Measurements from ENCODE around the gene TMEM135. TPM values are rescaled to one million over a fixed set of nuclear protein-coding genes. Genes with fewer than 3 reads are reported as not detected.

Gene TMEM135
- total and polyA plus RNA-seq, 2 donors (not counting 1 experiment from before 2014, with no cell fraction given): 2.7 to 19.5 TPM

DNA sequence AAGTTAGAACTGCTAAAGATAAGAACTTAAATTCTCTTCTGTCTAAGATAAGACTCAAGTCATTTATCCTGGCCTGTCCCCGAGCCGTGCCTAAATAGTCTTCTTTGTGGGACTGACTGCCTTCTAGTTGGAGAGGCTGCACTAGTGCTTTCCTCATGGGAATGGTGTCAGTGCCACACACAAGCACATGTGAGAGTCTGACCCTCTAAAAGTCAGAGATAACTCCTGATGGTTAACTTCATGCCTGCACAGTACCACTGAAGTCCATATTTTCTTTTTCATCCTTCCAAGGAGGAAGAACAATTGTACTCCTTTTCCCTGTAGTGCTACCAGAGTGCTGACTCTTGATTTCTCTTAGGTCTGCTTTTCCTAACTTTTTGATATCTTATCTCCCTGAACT lies 309.7 kb downstream of the TMEM135 start:
- CTCF ChIA-PET: no interaction called here
- intact Hi-C loops (cut with micrococcal nuclease): no loop called here
- POLR2A ChIA-PET: no interaction called here
- Histone ChIP-seq H3K9me3 (ENCODE audit: control extremely low read depth in 1 of 3, control insufficient read depth in 2 of 3, insufficient read depth in 1 of 3, low read length in 2 of 3) (no peaks in the 10 kb centered on the region), H3K4me1 (ENCODE audit: control insufficient read depth in 2 of 2, insufficient read depth in 2 of 2, low read length in 2 of 2) (peaks cover under 1 to 1% of the 10 kb centered on the region in 2 donors), H3K27me3 (replicated peaks in 1 of 4; ENCODE audit: control extremely low read depth in 1 of 4, control insufficient read depth in 3 of 4, insufficient read depth in 4 of 4, low read length in 3 of 4) (peaks cover 0 to 4% (median 2%) of the 10 kb centered on the region in 4 experiments), H3K36me3 (replicated peaks in 1 of 2; ENCODE audit: control extremely low read depth in 1 of 2, control insufficient read depth in 1 of 2, extremely low read depth in 1 of 2, insufficient read depth in 2 of 2, low read length in 1 of 2) (no peaks in the 10 kb centered on the region), H3K4me3 (ENCODE audit: control extremely low read depth in 1 of 5, extremely low read depth in 1 of 5, insufficient read depth in 1 of 5, low read depth in 2 of 5, low read length in 4 of 5) (no peak overlapping the region), H3K9ac (ENCODE audit: low read length) (no peak overlapping the region), H2AFZ (ENCODE audit: insufficient read depth, low read depth, low read length, poor library complexity, severe bottlenecking) (no peak overlapping the region), H3K27ac (ENCODE audit: low read length in 2 of 2) (no peak overlapping the region), H4K20me1 (ENCODE audit: control insufficient read depth, insufficient read depth, low read length, poor library complexity, severe bottlenecking) (no peaks in the 10 kb centered on the region), H3K79me2 (ENCODE audit: control insufficient read depth, insufficient read depth, low read length) (no peaks in the 10 kb centered on the region), H3K4me2 (replicated peaks; ENCODE audit: low read depth, low read length, poor library complexity, severe bottlenecking) (no peak overlapping the region)
- no peak for TF ChIP-seq EZH2 (IDR thresholded peaks at IDR 0.05; ENCODE audit: borderline replicate concordance, insufficient read depth, low read depth, low read length, poor library complexity, severe bottlenecking)
- TF ChIP-seq, protein P1, sequence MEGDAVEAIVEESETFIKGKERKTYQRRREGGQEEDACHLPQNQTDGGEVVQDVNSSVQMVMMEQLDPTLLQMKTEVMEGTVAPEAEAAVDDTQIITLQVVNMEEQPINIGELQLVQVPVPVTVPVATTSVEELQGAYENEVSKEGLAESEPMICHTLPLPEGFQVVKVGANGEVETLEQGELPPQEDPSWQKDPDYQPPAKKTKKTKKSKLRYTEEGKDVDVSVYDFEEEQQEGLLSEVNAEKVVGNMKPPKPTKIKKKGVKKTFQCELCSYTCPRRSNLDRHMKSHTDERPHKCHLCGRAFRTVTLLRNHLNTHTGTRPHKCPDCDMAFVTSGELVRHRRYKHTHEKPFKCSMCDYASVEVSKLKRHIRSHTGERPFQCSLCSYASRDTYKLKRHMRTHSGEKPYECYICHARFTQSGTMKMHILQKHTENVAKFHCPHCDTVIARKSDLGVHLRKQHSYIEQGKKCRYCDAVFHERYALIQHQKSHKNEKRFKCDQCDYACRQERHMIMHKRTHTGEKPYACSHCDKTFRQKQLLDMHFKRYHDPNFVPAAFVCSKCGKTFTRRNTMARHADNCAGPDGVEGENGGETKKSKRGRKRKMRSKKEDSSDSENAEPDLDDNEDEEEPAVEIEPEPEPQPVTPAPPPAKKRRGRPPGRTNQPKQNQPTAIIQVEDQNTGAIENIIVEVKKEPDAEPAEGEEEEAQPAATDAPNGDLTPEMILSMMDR (IDR thresholded peaks at IDR 0.05): no peak
- ATAC-seq (ENCODE audit: low read depth) (no peak), DNase-seq (no peak)
- Mint-ChIP-seq H3K9me3 (ENCODE audit: insufficient read depth) (no peaks in the 10 kb centered on the region), H3K4me1 (peaks cover 6% of the 10 kb centered on the region), H3K27ac (no peak overlapping the region), H3K27me3 (peaks cover 6% of the 10 kb centered on the region), H3K4me3 (no peak overlapping the region)
- WGBS (ENCODE audit: insufficient coverage): 77% methylated on average over 2 of the region's 2 CpGs

DNA sequence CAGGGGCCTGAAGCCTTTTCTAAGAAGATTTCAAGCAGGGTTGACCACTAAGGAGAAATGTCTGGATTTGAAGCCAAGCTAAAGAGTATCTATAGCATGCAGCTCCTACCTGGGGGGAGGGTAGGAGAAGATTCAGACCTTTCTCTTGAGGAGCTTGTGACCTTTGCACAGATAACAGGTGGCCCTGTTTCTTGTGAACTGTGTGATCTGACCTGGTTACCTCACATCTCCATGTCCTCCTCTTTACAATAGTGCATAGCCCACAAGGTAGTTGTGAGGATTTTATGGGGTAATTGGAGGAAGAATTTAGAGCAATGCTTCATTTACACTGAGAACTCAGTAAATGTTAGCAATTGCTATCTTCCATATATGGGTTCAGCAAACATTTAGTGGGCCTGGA lies 310.1 kb downstream of the TMEM135 start:
- TF ChIP-seq EZH2 (IDR thresholded peaks at IDR 0.05; ENCODE audit: borderline replicate concordance, insufficient read depth, low read depth, low read length, poor library complexity, severe bottlenecking): no peak
- TF ChIP-seq, protein P1 (IDR thresholded peaks at IDR 0.05): no peak
- CTCF ChIA-PET: no interaction called here

More for the DNA sequence above, 310.1 kb downstream of the TMEM135 start:
- Histone ChIP-seq H3K4me3 (ENCODE audit: control extremely low read depth in 1 of 5, extremely low read depth in 1 of 5, insufficient read depth in 1 of 5, low read depth in 2 of 5, low read length in 4 of 5) (no peak overlapping the region), H3K9me3 (ENCODE audit: control extremely low read depth in 1 of 3, control insufficient read depth in 2 of 3, insufficient read depth in 1 of 3, low read length in 2 of 3) (no peaks in the 10 kb centered on the region), H3K4me2 (replicated peaks; ENCODE audit: low read depth, low read length, poor library complexity, severe bottlenecking) (no peak overlapping the region), H4K20me1 (ENCODE audit: control insufficient read depth, insufficient read depth, low read length, poor library complexity, severe bottlenecking) (no peaks in the 10 kb centered on the region), H3K27me3 (replicated peaks in 1 of 4; ENCODE audit: control extremely low read depth in 1 of 4, control insufficient read depth in 3 of 4, insufficient read depth in 4 of 4, low read length in 3 of 4) (peaks cover 0 to 4% (median 3%) of the 10 kb centered on the region in 4 experiments), H2AFZ (ENCODE audit: insufficient read depth, low read depth, low read length, poor library complexity, severe bottlenecking) (no peak overlapping the region), H3K9ac (ENCODE audit: low read length) (no peak overlapping the region), H3K27ac (ENCODE audit: low read length in 2 of 2) (no peak overlapping the region), H3K79me2 (ENCODE audit: control insufficient read depth, insufficient read depth, low read length) (no peaks in the 10 kb centered on the region), H3K36me3 (replicated peaks in 1 of 2; ENCODE audit: control extremely low read depth in 1 of 2, control insufficient read depth in 1 of 2, extremely low read depth in 1 of 2, insufficient read depth in 2 of 2, low read length in 1 of 2) (no peaks in the 10 kb centered on the region), H3K4me1 (ENCODE audit: control insufficient read depth in 2 of 2, insufficient read depth in 2 of 2, low read length in 2 of 2) (peaks cover 4 to 5% of the 10 kb centered on the region in 2 donors)
- ATAC-seq (ENCODE audit: low read depth): no peak
- no peak for DNase-seq
- Mint-ChIP-seq H3K4me1 (peaks cover 10% of the 10 kb centered on the region), H3K4me3 (no peak overlapping the region), H3K9me3 (ENCODE audit: insufficient read depth) (no peaks in the 10 kb centered on the region), H3K27me3 (peaks cover 10% of the 10 kb centered on the region), H3K27ac (no peak overlapping the region)
- POLR2A ChIA-PET: no interaction called here
- intact Hi-C loops (cut with micrococcal nuclease): no loop called here
